ENCODE results near the gene CDH23. TPM values are rescaled to one million over a fixed set of nuclear protein-coding genes. Genes with fewer than 3 reads are reported as not detected.

Gene CDH23
- total and polyA plus RNA-seq, 9 of the 15 experiments (the other 6 are each of a cell fraction or from before 2014, with no cell fraction given): 0.18 to 1.2 (median 0.47) TPM

- WGBS (ENCODE audit: insufficient coverage, low coverage, missing lambda C conversion rate): 68% methylated on average over 4 of the region's 4 CpGs
- intact Hi-C loops (cut with micrococcal nuclease) (no loop called here), in situ Hi-C loops (cut with MboI) (no loop called here)
- CTCF ChIA-PET (ENCODE audit: low intra/inter-chr PET ratio): no interaction called here
- Histone ChIP-seq H4K20me1 (replicated peaks; ENCODE audit: control insufficient read depth, insufficient read depth, low read length) (no peaks in the 10 kb centered on the region), H3K4me2 (ENCODE audit: insufficient read depth, low read length) (no peak overlapping the region), H2AFZ (ENCODE audit: low read depth, low read length) (peak overlapping the region; percentile 29; the same call in 1 of the 2 replicates), H3K9me1 (ENCODE audit: control insufficient read depth, insufficient read depth, low read length) (no peaks in the 10 kb centered on the region), H3K9ac (ENCODE audit: insufficient read depth in 1 of 2, low read depth in 2 of 2, low read length in 2 of 2) (peak overlapping the region in 1 of 2 experiments; percentile 73; a peak in 1 of 4 replicates), H3K9me3 (replicated peaks; ENCODE audit: control insufficient read depth, insufficient read depth, low read depth, low read length) (no peaks in the 10 kb centered on the region), H3K4me3 (no peak overlapping the region), H3K36me3 (ENCODE audit: control insufficient read depth, insufficient read depth, low read length) (no peaks in the 10 kb centered on the region), H3K4me1 (replicated peaks in 1 of 2; ENCODE audit: control insufficient read depth in 2 of 2, insufficient read depth in 2 of 2, low read length in 2 of 2) (peaks cover 33 to 51% of the 10 kb centered on the region in 2 experiments), H3K27me3 (ENCODE audit: control insufficient read depth in 2 of 2, insufficient read depth in 2 of 2, low read length in 2 of 2) (no peaks in the 10 kb centered on the region), H3K27ac (ENCODE audit: extremely low read depth, low read depth, low read length) (no peak overlapping the region), H3K79me2 (ENCODE audit: control insufficient read depth, insufficient read depth, low read length) (no peaks in the 10 kb centered on the region)
- ATAC-seq: no peak
- no peak for FAIRE-seq
- TF ChIP-seq XRCC4 (IDR thresholded peaks at IDR 0.05; ENCODE audit: extremely low read depth, insufficient read depth, insufficient read length) (no peak), ETV6 (IDR thresholded peaks at IDR 0.05; ENCODE audit: borderline replicate concordance in 1 of 2, low read depth in 2 of 2, low read length in 1 of 2) (no peak), ETV6 (CRISPR knock-in tag; IDR thresholded peaks at IDR 0.05; ENCODE audit: borderline replicate concordance) (no peak), NFE2 (IDR thresholded peaks at IDR 0.05; ENCODE audit: low read depth) (no peak)
- no peak for DNase-seq (ENCODE audit: extremely low read depth in 1 of 4, low spot score in 3 of 4)
- BruUV-seq (replicated peaks): no TSS peak
- POLR2A ChIA-PET: interaction anchor here (1.1 to 2.8 kb wide), 2 partner anchors 12 to 30 kb away, joined by 4 to 15 read pairs; no protein-coding TSS in a partner anchor
Measured at GRCh38 chr10:71651928-71652327, 255.2 kb downstream of the CDH23 start.

GRCh38 chr10:71653044-71653443 is 256.3 kb downstream of the CDH23 start:
- no TSS peak for BruUV-seq (replicated peaks)
- no peaks in the 10 kb centered on the region for H3K27me3 ChIP-seq (ENCODE audit: control insufficient read depth in 2 of 2, insufficient read depth in 2 of 2, low read length in 2 of 2)
- H3K36me3 ChIP-seq (ENCODE audit: control insufficient read depth, insufficient read depth, low read length): no peaks in the 10 kb centered on the region
- H3K9ac ChIP-seq (ENCODE audit: insufficient read depth in 1 of 2, low read depth in 2 of 2, low read length in 2 of 2): peak overlapping the region in 1 of 2 experiments; percentile 61; a peak in 1 of 4 replicates
- 50% methylated on average over 1 of the region's 1 CpG for WGBS (ENCODE audit: insufficient coverage, low coverage, missing lambda C conversion rate)
- H2AFZ ChIP-seq (ENCODE audit: low read depth, low read length): peak overlapping the region; percentile 57
- ATAC-seq (no peak), DNase-seq (ENCODE audit: extremely low read depth in 1 of 4, low spot score in 3 of 4) (no peak), FAIRE-seq (no peak)
- no peaks in the 10 kb centered on the region for H4K20me1 ChIP-seq (replicated peaks; ENCODE audit: control insufficient read depth, insufficient read depth, low read length)
- H3K27ac ChIP-seq (ENCODE audit: extremely low read depth, low read depth, low read length): no peak overlapping the region
- H3K4me3 ChIP-seq: no peak overlapping the region
- H3K4me2 ChIP-seq (ENCODE audit: insufficient read depth, low read length): no peak overlapping the region
- H3K9me3 ChIP-seq (replicated peaks; ENCODE audit: control insufficient read depth, insufficient read depth, low read depth, low read length): no peaks in the 10 kb centered on the region
- no peaks in the 10 kb centered on the region for H3K79me2 ChIP-seq (ENCODE audit: control insufficient read depth, insufficient read depth, low read length)
- CTCF ChIA-PET (ENCODE audit: low intra/inter-chr PET ratio): no interaction called here
- POLR2A ChIA-PET: interaction anchor here (0.5 to 2.8 kb wide), 3 partner anchors 13 to 278 kb away, joined by 3 to 15 read pairs (median 3); no protein-coding TSS in a partner anchor
- peaks cover 25 to 48% of the 10 kb centered on the region in 2 experiments for H3K4me1 ChIP-seq (replicated peaks in 1 of 2; ENCODE audit: control insufficient read depth in 2 of 2, insufficient read depth in 2 of 2, low read length in 2 of 2)
- intact Hi-C loops (cut with micrococcal nuclease) (no loop called here), in situ Hi-C loops (cut with MboI) (no loop called here)
- H3K9me1 ChIP-seq (ENCODE audit: control insufficient read depth, insufficient read depth, low read length): no peaks in the 10 kb centered on the region
- TF ChIP-seq RCOR1 (IDR thresholded peaks at IDR 0.05; ENCODE audit: borderline replicate concordance in 1 of 2, low read depth in 2 of 2, low read length in 2 of 2) (no peak), KLF10 (CRISPR knock-in tag; IDR thresholded peaks at IDR 0.05) (no peak), CSDE1 (IDR thresholded peaks at IDR 0.05) (no peak), ZNF253 (CRISPR knock-in tag; conservative IDR thresholded peaks at IDR 0.05) (no peak), MECOM (CRISPR knock-in tag; IDR thresholded peaks at IDR 0.05) (no peak), CREM (IDR thresholded peaks at IDR 0.05; ENCODE audit: low read depth) (no peak), TFAP4 (CRISPR knock-in tag; IDR thresholded peaks at IDR 0.05; ENCODE audit: borderline replicate concordance) (0 out of 2 replicates have a peak, but pooled peaks have one; percentile 19), DPF2 (IDR thresholded peaks at IDR 0.05) (no peak), HEY1 (CRISPR knock-in tag; IDR thresholded peaks at IDR 0.05; ENCODE audit: borderline replicate concordance) (no peak), SRSF3 (IDR thresholded peaks at IDR 0.05; ENCODE audit: insufficient read depth, low read length) (no peak), BACH1 (tag; IDR thresholded peaks at IDR 0.05) (no peak), ZNF316 (IDR thresholded peaks at IDR 0.05) (no peak), KAT2B (IDR thresholded peaks at IDR 0.05; ENCODE audit: low read depth, low read length) (no peak)
